AG09309 (cell line): Measurements from ENCODE around the gene CAPN15.

Experiments
- DNase-seq: peaks from one replicate; pipeline ENCODE4 v3.0.0-alpha.2; 2010; ENCODE audit warnings: low read depth
- H3K4me3 ChIP-seq: 2 replicates; pipeline ENCODE4 v1.5.1; 2011; ENCODE audit warnings: mild to moderate bottlenecking, low read depth, low read length, moderate library complexity; ENCODE audit not compliant: control insufficient read depth
- TF ChIP-seq, protein P1 (sequence below): IDR thresholded peaks from 2 replicates; pipeline ENCODE4 v1.5.1; 2011; ENCODE audit warnings: mild to moderate bottlenecking, low read depth, low read length, inconsistent platforms; ENCODE audit not compliant: insufficient read depth, control insufficient read depth; ENCODE audit errors: missing control alignments

Gene CAPN15

DNA sequence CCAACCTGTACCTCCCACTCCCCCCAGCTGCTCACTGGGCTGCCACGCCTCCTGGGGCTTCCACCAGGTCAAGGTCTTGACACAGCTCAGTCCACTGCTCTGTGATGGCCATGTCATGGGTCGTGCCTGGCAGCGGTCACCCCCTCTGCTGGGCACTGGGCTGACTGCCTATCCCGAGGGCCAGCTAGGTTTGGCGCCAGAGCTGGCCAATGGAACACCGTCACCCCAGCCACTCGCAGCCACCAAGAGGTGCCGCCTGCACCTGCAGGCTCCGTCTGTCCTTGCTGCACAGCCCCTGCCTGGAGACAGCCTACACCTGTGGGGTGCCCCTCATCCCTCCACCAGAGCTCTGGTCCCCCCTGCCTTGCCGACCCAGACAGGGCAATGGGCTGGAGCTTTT is 57.8 kb downstream of the CAPN15 start:
- DNase-seq = no peak
- TF ChIP-seq, protein P1, sequence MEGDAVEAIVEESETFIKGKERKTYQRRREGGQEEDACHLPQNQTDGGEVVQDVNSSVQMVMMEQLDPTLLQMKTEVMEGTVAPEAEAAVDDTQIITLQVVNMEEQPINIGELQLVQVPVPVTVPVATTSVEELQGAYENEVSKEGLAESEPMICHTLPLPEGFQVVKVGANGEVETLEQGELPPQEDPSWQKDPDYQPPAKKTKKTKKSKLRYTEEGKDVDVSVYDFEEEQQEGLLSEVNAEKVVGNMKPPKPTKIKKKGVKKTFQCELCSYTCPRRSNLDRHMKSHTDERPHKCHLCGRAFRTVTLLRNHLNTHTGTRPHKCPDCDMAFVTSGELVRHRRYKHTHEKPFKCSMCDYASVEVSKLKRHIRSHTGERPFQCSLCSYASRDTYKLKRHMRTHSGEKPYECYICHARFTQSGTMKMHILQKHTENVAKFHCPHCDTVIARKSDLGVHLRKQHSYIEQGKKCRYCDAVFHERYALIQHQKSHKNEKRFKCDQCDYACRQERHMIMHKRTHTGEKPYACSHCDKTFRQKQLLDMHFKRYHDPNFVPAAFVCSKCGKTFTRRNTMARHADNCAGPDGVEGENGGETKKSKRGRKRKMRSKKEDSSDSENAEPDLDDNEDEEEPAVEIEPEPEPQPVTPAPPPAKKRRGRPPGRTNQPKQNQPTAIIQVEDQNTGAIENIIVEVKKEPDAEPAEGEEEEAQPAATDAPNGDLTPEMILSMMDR = no peak
- no peak overlapping the region for H3K4me3 ChIP-seq

DNA sequence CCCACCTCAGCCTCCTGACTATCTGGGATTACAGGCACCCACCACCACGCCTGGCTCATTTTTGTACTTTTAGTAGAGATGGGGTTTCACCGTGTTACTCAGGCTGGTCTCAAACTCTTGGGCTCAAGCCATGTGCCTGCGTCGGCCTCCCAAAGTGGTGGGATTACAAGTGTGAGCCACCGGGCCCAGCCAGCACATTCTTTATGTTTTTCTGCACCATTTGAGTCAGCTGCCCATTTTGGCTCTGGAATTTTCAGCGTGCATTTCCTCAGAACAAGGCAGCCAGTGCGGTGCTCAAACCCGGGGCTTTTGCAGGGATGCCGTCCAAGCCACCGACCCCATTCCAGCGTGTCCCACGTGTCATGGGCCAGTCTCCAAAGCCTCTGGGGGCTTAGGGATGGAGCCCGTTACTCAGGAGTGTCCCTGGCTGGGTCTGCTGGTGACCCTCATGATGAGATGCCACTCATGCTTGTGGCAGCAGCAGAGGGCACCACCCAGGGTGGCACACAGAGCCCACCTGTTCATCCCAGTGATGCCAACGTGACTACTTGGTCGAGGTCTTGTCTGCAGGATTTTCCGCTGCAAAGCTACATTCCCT is 58.6 kb downstream of the CAPN15 start:
- TF ChIP-seq, protein P1 = no peak
- no peak overlapping the region for H3K4me3 ChIP-seq
- DNase-seq = no peak

DNA sequence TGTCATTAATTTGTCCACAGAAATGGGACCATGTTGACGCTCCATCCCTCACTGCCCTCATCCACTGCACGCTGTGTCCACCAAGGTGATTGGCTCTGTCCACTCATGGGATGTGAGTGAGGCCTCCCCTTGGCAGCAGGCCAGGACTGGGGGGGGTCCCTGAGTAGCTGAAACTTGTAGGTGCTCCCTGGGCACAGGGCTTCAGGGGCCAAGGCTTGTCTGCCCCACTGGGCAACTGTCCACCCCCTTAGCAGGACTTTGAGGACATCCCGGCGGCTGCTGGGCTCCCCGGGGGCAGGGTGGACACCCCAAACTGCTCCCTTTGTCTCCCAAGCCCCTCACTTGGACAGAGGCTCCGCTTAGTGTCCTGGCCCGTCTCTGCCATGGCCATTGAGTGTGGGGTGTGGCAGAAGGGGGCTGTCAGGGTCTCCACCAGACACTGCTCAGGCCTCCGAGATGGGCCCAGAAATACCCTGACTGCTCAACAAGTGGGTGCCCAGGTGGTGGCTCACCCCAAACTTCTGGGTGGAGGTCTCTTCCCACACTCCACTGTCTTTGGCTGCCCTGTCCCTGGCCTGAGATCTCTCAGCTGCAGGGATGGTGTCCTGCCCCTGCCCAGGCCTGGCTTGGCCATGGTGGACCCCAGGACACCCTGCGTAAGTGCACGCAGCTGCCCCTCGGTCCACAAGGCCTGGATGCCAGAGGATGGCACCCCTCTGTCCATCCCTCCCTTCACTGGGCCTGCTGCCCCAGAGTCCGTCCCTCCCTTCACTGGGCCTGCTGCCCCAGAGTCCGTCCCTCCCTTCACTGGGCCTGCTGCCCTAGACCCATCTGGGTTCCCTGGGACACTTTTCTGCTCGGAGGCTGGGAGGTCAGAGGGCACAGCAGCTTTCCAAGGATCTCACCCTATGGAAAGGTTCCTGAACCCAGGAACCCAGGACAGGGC is 59.4 kb downstream of the CAPN15 start:
- TF ChIP-seq, protein P1 = no peak
- no peak overlapping the region for H3K4me3 ChIP-seq
- no peak for DNase-seq

DNA sequence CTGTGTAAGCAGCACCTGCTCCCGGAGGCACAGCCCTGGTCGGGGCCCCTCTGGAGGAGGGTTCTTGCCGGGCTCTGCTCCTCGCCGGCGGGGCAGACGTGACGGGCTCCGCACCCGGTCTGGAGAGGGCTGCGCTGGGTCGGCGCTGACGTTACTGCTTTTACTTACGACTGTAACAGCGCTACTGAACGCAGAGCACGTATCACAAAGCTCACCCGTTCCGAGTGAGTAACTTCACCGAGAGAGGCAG is 61.1 kb downstream of the CAPN15 start:
- no peak for DNase-seq
- TF ChIP-seq, protein P1 = no peak

DNA sequence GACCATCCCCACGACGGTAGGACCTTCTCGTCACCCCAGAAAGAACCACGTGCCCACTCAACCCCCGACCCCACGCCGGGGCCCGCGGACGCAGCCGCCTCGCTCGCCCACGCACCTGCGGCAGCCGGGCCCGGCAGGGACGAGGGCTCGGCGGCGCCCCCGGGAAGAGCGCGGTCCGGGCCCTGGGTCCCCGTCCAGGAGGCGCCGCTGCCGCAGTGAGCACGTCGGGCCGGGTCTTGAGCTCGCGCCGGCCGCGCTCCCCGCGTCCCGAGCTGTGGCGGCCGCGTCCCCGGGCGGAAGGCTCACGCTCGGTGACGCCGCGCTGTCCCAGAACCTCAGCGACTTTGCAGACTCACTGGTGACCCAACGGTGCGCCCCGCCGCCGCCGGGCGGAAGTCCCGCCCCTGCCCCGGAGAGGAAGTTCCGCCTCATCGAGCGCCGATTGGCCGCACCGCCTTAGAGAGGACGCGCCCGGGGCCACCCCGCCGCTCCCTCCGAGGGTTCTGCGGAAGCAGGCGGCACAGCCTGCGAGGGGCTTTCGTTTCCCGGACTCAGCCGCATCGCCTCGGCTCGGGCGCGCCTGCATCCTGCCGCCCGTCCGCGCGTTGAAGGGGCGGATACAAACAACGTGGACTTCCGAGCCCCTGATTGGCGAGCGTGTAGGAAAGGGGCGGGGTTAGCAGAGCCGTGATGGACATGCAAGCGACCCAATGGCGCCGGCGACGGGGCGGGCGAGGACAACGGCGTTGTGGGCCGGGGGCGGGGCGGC is 61.6 kb downstream of the CAPN15 start:
- H3K4me3 ChIP-seq = peak overlapping the region; percentile 83
- TF ChIP-seq, protein P1 = no peak
- peak; percentile 79 for DNase-seq

More for the DNA sequence above, 61.1 kb downstream of the CAPN15 start:
- peak overlapping the region; percentile 83 for H3K4me3 ChIP-seq

DNA sequence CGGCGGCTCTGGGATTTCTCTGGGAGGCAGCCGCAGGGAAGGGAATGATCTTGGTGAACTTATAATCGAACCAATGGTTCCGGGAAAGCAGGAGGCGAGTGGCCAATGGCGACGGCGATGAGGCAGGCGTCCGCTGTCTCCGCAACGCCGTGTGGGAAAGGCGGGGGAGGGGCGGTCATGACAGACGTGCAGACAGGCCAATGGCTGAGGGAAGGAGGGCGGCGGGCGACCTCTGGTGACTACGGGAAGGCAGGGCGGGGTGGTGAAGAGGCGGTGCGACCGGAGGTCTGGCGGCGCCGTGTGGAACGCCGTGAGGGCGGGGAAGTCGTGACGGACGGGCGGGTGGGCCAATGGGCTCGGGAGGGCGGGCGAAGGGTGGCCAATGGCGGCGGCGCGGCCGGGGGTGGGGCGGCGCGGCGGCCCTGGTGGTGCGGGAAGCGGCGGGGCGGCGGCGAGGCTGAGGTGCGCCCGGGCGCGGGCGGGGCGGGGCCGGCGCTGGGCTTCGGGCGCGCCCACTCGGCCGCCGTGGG is 62.2 kb downstream of the CAPN15 start, which contains the start of gene RAB40C:
Gene RAB40C, plus strand, starts transcription at position 409 of the 530 bp plus-strand sequence. CDS start 226 bp downstream, outside the sequence.
- H3K4me3 ChIP-seq = peak within 1 kb of the TSS; percentile 83
- TF ChIP-seq, protein P1 = peak; percentile 19
- peak; percentile 93 for DNase-seq
